Measurements from ENCODE around the gene SERTAD1. TPM values are rescaled to one million over a fixed set of nuclear protein-coding genes. Genes with fewer than 3 reads are reported as not detected.

The SERTAD1 gene
- polyA plus RNA-seq, 1 experiment = 21.9 TPM

- Histone ChIP-seq H3K4me3 (ENCODE audit: low read depth, low read length) (no peak overlapping the region), H3K27me3 (ENCODE audit: control insufficient read depth, insufficient read depth, low read length) (0 out of 2 replicates have a peak, but pooled peaks cover 2% of the 10 kb centered on the region), H3K36me3 (ENCODE audit: control insufficient read depth, insufficient read depth, low read length) (peaks cover 5% of the 10 kb centered on the region; the same call in 1 of the 2 replicates)
- ChIA-PET POLR2A (no interaction called here), CTCF (interaction anchor here (0.8 kb wide), 1 partner anchor 16 kb away, joined by 4 read pairs; no protein-coding TSS in a partner anchor)
- TF ChIP-seq, protein P1, sequence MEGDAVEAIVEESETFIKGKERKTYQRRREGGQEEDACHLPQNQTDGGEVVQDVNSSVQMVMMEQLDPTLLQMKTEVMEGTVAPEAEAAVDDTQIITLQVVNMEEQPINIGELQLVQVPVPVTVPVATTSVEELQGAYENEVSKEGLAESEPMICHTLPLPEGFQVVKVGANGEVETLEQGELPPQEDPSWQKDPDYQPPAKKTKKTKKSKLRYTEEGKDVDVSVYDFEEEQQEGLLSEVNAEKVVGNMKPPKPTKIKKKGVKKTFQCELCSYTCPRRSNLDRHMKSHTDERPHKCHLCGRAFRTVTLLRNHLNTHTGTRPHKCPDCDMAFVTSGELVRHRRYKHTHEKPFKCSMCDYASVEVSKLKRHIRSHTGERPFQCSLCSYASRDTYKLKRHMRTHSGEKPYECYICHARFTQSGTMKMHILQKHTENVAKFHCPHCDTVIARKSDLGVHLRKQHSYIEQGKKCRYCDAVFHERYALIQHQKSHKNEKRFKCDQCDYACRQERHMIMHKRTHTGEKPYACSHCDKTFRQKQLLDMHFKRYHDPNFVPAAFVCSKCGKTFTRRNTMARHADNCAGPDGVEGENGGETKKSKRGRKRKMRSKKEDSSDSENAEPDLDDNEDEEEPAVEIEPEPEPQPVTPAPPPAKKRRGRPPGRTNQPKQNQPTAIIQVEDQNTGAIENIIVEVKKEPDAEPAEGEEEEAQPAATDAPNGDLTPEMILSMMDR (IDR thresholded peaks at IDR 0.05; ENCODE audit: insufficient read depth, low read depth, low read length) = no peak
- no peak for DNase-seq (ENCODE audit: low read depth)
Measured at GRCh38 chr19:40380199-40381037, 45.4 kb downstream of the SERTAD1 start.

- DNase-seq (ENCODE audit: low read depth) = no peak
- TF ChIP-seq, protein P1 (IDR thresholded peaks at IDR 0.05; ENCODE audit: insufficient read depth, low read depth, low read length) = no peak
- peaks cover 5% of the 10 kb centered on the region; the same call in 1 of the 2 replicates for H3K36me3 ChIP-seq (ENCODE audit: control insufficient read depth, insufficient read depth, low read length)
- CTCF ChIA-PET = interaction anchor here (0.8 kb wide), 1 partner anchor 17 kb away, joined by 4 read pairs; no protein-coding TSS in a partner anchor
- H3K27me3 ChIP-seq (ENCODE audit: control insufficient read depth, insufficient read depth, low read length) = no peaks in the 10 kb centered on the region
- POLR2A ChIA-PET = no interaction called here
- H3K4me3 ChIP-seq (ENCODE audit: low read depth, low read length) = no peak overlapping the region
Measured at GRCh38 chr19:40379446-40380198, 46.2 kb downstream of the SERTAD1 start.

DNA sequence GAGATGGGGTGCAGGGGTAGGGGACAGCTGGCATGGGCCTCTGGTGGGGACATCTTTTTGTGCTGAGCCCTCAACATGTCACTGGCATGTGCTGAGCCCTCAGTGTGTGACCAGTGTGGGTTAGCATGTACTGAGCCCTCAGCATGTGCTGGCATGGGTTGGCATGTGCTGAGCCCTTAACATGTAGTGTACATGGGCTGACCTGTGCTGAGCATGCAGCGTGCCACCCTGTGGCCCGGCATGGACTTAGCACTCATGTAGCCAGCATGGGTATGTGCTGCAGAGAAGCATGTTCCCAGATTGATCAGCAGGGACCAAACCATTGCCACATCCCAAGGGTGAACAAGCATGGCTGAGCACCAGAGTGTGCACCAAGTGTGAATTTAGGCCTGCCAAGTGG is 47.3 kb downstream of the SERTAD1 start:
- no peak for DNase-seq (ENCODE audit: low read depth)
- Histone ChIP-seq H3K36me3 (ENCODE audit: control insufficient read depth, insufficient read depth, low read length) (peaks cover 9% of the 10 kb centered on the region), H3K4me3 (ENCODE audit: low read depth, low read length) (no peak overlapping the region), H3K27me3 (ENCODE audit: control insufficient read depth, insufficient read depth, low read length) (no peaks in the 10 kb centered on the region)
- TF ChIP-seq, protein P1 (IDR thresholded peaks at IDR 0.05; ENCODE audit: insufficient read depth, low read depth, low read length) = no peak
- ChIA-PET POLR2A (no interaction called here), CTCF (no interaction called here)

- TF ChIP-seq, protein P1 (IDR thresholded peaks at IDR 0.05; ENCODE audit: insufficient read depth, low read depth, low read length) = no peak
- CTCF ChIA-PET = no interaction called here
- DNase-seq (ENCODE audit: low read depth) = no peak
Measured at GRCh38 chr19:40377876-40378385, 47.9 kb downstream of the SERTAD1 start.

DNA sequence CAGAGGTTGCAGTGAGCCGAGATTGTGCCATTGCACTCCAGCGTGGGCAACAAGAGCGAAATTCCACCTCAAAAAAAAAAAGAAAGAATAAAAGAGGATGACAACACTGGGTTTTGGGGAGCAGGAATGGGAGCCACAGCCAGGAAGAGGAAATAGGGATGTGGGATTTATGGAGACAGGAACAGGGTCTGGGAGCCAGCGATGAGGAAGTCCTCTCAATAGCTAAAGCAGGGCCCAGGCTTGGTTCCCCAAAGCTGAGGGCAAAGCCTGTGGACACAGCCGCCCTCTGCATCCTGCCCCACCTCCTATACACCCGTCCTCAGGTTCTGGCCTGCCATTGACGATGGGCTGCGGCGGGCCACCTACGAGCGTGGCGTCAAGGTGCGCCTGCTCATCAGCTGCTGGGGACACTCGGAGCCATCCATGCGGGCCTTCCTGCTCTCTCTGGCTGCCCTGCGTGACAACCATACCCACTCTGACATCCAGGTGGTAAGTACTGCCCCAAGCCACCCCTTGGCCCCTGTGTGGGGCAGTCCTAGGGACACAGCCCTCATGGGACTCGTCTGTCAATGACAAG is 49.4 kb downstream of the SERTAD1 start:
- no peak overlapping the region for H3K4me3 ChIP-seq (ENCODE audit: low read depth, low read length)
- ChIA-PET POLR2A (no interaction called here), CTCF (no interaction called here)
- no peaks in the 10 kb centered on the region for H3K27me3 ChIP-seq (ENCODE audit: control insufficient read depth, insufficient read depth, low read length)
- TF ChIP-seq, protein P1 (IDR thresholded peaks at IDR 0.05; ENCODE audit: insufficient read depth, low read depth, low read length) = no peak
- DNase-seq (ENCODE audit: low read depth) = no peak
- peaks cover 19% of the 10 kb centered on the region for H3K36me3 ChIP-seq (ENCODE audit: control insufficient read depth, insufficient read depth, low read length)

More at GRCh38 chr19:40377876-40378385, 47.9 kb downstream of the SERTAD1 start:
- no peaks in the 10 kb centered on the region for H3K27me3 ChIP-seq (ENCODE audit: control insufficient read depth, insufficient read depth, low read length)
- no peak overlapping the region for H3K4me3 ChIP-seq (ENCODE audit: low read depth, low read length)
- POLR2A ChIA-PET = no interaction called here
- H3K36me3 ChIP-seq (ENCODE audit: control insufficient read depth, insufficient read depth, low read length) = peaks cover 10% of the 10 kb centered on the region
